ENCODE measurements around the gene DCAF4L1.
A peak's percentile ranks its signal among the peaks of the same experiment; 100 is the strongest.

Gene DCAF4L1

GRCh38 chr4:41990365-41991111, 9.0 kb downstream of the DCAF4L1 start, which contains the start of gene SLC30A9:
Gene SLC30A9, plus strand, starts transcription at chr4:41990530. Its CDS starts 122 bp downstream, at chr4:41990652.
- DNase-seq = peak; percentile 80

GRCh38 chr4:41991916-41992767, 10.6 kb downstream of the DCAF4L1 start:
- DNase-seq = no peak

DNA sequence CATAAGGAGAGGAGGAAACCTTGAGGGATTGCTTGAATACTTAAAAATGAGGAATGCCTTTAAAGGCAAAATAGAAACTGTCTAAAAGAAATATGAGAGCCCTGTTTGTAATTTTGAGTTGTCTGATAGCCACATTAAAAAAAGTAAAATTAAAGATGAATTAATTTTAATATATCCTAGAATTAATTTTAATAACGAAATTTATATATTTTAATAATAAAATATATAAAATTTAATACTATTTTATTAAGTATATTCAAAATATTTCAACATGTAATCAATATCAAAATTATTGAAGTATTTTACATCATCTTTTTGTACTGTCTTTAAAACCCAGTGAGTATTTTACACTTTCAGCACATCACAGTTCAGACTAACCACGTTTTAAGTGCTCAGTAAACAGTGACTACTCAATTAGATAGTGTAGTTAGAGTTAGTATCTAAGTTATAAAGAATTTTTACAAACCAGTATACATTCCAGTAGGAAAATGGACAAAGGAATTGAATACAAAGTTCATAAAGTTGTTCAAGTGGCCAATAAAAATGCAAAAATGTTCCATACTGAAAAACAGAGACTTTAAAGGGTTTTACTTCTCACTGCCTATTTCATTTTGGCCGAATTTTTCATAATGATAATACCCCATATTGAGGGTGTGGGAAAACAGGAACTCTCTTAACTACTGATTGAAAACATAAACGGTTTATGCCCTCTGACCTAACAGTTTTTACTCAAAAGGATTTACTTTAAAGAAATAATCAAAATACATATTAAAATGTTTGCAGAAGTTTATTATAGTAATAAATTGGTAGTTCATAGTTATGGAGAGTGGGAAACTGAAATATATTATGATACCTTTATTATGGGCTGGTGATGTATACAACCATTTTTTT, 11.7 kb downstream of the DCAF4L1 start:
- no peak for DNase-seq

DNA sequence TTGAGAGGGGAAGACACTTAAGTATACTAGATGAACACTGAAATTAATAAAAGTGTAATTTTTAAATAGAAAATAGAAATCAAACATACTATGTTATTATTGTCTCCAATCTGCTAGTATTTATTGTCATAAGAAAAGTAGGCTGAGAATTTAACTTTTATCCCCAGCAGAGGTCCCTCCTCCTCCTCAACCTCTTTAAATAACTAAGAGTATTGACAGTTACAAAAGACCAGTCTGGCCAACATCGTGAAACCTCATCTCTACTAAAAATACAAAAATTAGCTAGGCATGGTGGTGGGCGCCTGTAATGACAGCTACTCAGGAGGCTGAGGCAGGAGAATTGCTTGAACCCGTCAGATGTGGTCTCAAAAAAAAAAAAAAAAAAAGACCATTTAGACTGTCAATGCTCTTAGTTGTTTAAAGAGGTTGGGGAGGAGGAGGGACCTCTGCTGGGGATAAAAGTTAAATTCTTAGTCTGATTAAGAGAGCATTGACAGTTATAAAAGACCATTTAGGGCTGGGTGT, 13.0 kb downstream of the DCAF4L1 start:
- DNase-seq = no peak

DNA sequence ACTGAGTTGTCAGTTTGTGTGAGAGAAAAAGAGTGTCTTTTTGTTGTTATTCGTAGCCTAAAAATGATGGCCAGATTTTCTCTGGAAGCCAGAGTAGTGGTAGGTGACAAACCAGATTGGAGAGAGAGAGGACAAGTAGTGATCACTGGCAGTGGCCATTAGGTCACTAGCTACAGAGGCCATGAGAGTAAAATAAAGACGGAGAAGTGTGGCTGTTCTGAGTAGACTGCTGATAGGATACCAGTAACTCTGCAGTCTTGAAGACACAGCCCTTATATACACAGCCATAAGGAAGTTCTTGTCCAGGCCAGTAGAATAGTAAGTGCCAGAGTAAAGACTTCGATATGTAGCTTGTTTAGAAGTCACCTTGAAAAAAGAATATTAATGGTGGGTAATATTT, 16.5 kb downstream of the DCAF4L1 start:
- DNase-seq = no peak

DNA sequence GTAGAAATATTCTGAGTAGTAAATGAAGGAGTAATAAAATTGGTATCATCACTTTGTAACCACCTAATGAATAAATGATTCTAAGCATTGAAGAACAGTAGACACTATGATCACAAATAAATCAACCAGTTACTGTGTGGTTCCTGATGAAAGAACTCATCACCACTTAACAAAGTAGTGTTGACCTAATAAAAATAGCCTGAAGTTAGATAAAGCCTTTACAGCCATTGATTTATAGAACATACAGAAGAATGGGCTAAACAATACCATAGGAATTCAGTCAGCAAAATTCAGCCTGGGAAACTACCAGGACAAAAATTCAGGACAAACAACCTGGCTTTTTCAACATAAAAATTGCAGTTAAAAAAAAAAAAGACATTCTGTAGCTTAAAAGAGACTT, 17.8 kb downstream of the DCAF4L1 start:
- no peak for DNase-seq

DNA sequence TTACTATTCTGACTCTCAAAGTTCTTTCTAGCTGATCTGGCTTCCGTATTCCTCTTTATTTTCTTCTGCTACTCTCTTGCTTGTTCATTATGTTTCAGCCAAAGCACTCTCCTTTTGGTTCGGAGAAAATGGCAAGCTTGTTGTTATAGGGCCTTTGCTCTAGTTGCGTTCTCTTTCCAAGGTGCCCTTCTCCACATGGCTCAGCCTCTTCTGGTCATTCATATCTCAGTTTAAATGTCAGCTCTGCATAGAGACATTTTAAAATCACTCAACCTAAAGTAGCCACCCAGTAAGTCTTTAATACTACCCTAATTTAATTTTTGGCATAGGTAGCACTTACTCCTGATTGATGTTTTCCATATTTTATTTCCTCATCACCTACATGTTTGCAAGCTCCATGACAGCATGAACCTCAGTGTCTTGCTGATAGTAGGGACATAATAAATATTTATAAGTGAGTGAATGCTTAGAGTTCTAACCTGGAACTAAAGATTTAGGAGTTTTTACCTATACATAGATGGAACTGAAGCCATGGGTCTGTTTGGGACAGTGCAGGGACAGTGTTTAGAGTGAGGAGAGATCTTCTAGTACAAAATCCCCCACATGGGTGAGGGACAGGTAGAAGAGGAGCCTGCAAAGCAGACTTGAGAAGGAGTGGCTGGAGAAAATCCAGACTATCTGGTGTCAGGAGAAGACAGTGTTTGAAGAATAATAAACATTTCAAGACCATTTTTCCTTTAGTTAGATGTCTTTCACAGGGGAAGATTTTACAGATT, 26.6 kb downstream of the DCAF4L1 start:
- DNase-seq = no peak

DNA sequence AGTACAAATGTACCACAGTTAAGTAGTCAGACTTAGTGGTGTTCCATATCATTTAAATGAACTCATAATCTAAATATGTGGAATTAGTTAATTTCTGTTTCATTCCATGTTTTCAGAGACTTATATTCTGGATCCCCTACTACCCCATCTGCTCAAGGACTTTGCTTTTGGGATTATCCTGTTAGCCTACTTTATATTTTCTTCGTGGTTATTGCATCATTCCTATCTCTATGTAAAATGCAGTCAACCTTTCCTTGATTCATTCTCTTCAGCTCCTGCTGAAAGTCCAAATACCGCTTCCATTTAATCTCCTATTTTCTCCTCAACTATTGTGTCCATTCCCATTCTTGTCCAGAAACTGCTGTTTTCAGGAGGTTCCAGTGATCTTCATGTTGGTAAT, 33.9 kb downstream of the DCAF4L1 start:
- DNase-seq = no peak

DNA sequence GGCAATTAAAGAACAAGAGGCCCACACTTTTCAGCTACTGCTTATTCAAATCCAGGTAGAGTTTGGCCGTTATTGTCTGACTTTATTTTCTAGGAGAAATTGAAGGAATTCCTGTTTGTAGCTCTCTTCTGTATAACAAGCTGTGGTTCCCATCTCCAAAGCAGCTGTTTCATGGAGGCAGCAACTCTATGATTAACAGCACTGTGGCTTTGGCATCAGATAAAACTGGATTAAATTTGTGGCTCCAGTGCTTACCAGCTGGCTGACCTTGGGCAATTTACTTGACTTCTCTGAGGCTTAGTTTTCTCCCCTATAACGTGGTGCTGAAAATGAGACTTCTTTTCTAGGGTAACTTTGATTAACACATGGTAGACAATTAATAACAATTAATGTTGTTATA, 36.9 kb downstream of the DCAF4L1 start:
- no peak for DNase-seq

Measured in NCI-H2171 (cell line).